LNCaP clone FGC (cell line): Measurements from ENCODE around the gene SPZ1.
"Not testable (repeated sequence)": the region's sequence is repeated elsewhere in the genome, so short reads cannot be mapped to it uniquely, and the experiment has no call there.

ENCODE experiments used
- DNase-seq: peaks from one replicate; pipeline ENCODE4 v3.0.0-alpha.2; 2011; ENCODE audit warnings: low read depth
- H3K4me3 ChIP-seq: 2 replicates; pipeline ENCODE4 v1.5.1; 2011; ENCODE audit warnings: mild to moderate bottlenecking, low read depth, low read length, control low read depth
- TF ChIP-seq, protein P1 (sequence below): IDR thresholded peaks from 2 replicates; pipeline ENCODE4 v1.5.1; 2012; ENCODE audit warnings: mild to moderate bottlenecking; ENCODE audit not compliant: control insufficient read depth, insufficient read depth; ENCODE audit errors: extremely low read depth

SPZ1 gene

DNA sequence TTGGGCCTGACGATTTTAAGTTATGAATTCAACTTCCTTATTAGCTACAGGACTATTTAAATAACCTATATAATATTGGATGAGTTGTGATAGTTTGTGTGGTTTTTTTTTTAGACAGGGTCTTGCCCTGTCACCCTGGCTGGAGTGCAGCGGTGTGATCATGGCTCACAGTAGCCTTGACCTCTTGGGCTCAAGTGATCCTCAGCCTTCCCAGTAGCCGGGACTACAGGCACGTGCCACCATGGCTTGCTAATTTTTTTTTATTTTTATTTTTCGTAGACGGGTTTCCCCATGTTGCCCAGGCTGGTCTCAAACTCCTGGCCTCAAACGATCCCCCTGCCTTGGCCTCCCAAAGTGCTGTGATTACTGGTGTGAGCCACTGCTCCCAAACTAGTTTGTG lies 17.6 kb downstream of the SPZ1 start:
- no peak for DNase-seq
- TF ChIP-seq, protein P1, sequence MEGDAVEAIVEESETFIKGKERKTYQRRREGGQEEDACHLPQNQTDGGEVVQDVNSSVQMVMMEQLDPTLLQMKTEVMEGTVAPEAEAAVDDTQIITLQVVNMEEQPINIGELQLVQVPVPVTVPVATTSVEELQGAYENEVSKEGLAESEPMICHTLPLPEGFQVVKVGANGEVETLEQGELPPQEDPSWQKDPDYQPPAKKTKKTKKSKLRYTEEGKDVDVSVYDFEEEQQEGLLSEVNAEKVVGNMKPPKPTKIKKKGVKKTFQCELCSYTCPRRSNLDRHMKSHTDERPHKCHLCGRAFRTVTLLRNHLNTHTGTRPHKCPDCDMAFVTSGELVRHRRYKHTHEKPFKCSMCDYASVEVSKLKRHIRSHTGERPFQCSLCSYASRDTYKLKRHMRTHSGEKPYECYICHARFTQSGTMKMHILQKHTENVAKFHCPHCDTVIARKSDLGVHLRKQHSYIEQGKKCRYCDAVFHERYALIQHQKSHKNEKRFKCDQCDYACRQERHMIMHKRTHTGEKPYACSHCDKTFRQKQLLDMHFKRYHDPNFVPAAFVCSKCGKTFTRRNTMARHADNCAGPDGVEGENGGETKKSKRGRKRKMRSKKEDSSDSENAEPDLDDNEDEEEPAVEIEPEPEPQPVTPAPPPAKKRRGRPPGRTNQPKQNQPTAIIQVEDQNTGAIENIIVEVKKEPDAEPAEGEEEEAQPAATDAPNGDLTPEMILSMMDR = no peak

DNA sequence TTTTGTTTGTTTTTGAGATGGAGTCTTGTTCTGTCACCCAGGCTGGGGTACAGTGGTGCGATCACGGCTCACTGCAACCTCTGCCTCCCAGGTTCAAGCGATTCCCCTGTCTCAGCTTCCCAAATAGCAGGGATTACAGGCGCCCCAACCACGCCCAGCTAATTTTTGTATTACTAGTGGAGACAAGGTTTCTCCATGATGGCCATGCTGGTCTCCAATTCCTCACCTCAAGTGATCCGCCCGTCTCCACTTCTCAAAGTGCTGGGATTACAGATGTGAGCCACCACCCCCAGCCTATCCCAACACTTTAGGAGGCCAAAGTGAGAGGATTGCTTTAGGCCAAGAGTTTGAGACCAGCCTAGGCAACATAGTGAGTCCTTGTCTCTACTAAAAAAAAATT lies 19.3 kb downstream of the SPZ1 start:
- no peak for DNase-seq
- no peak overlapping the region for H3K4me3 ChIP-seq
- TF ChIP-seq, protein P1 = no peak

More for the DNA sequence above, 17.6 kb downstream of the SPZ1 start:
- H3K4me3 ChIP-seq = no peak overlapping the region

DNA sequence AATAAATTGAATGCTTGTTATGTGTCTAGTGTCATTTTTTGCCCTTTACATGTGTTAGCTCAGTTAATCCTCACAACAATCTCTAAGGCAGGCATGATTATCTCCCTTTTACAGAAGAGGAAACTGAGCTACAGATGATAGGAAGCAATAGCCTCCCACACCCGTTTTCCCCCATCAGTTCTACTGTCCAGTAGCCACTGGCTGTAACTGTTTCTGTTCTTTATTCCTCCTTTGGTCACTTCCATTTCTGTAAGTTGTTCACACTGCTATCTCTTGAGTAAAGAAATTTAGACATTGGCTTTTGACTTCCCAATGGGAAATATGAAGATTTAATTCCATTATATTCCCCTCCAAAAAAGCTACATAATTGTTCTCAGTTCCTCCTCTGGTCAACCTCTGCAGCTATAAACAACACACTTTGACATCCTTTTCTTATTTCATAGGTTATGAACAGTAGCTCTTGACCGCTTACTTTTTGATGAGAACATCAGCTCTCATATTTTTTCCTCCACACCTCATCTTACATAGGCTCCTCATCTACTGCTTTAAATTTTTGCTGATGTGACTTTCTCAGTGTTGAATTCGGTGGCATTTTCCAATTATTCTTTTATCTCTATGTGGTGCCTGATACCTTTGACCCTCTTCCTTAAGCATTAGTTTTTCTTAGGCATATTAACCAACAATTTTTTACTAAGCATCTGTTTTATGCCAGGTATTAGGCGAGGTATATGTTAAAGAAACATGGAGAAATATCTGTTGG lies 21.4 kb downstream of the SPZ1 start:
- H3K4me3 ChIP-seq = no peak overlapping the region
- no peak for DNase-seq
- TF ChIP-seq, protein P1 = no peak

DNA sequence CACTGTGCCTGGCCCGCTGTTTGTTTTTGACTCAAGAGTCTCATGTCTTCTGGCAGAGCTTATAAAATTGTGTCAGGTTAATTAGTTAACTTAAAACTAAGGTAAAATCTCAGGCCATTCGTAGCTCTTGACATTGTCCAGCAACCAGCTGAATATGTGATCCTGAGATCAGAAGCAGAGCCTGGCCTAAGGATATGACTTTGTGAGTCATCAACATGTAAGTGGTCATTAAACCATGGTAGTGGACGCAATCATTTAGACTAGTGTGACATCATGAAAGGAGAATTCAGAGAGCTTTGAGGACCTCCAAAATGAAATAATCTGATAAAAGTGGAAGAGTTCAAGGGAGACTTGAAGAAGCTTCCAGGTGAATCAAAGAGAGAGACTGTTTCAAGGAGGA lies 23.3 kb downstream of the SPZ1 start:
- no peak overlapping the region for H3K4me3 ChIP-seq
- no peak for DNase-seq
- TF ChIP-seq, protein P1 = no peak

DNA sequence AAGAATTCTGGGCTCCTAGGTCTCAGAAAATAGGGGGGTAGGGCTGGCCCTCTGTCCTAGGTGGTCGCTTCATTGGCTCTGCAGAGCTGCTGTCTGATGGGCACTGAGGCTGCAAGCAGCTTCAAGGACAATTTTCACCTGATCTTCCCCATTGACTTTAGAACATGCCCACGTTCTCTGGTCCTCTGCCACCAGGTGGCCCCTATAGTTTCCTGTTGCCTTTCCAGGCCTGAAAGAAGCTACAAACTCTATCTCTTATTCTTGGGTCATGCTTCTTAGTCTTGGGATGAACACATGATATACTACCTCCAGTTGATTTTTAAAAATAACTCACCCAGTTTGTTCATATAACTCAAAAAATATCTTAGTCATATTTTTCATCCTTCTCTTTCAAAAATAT lies 26.3 kb downstream of the SPZ1 start:
- TF ChIP-seq, protein P1 = peak; percentile 40
- no peak overlapping the region for H3K4me3 ChIP-seq
- peak; percentile 21 for DNase-seq

DNA sequence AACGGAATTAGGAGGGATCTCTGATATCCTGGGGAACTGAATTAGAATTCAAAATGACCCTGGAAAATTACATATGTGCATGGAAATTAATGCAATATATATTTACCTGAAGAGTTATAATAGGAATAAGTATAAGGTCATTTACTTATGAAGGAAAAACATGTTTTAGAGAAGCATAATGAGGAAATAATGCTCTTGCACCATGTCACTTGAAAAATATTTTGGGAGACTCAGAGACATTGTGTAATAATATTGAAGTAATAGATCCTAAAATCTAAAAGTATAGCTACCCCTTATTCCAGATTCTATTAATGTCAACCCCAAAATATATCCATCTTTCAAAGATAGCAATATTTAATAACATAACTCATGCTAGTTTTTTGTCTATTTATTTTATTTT lies 28.4 kb downstream of the SPZ1 start:
- H3K4me3 ChIP-seq = no peak overlapping the region
- TF ChIP-seq, protein P1 = no peak
- no peak for DNase-seq

DNA sequence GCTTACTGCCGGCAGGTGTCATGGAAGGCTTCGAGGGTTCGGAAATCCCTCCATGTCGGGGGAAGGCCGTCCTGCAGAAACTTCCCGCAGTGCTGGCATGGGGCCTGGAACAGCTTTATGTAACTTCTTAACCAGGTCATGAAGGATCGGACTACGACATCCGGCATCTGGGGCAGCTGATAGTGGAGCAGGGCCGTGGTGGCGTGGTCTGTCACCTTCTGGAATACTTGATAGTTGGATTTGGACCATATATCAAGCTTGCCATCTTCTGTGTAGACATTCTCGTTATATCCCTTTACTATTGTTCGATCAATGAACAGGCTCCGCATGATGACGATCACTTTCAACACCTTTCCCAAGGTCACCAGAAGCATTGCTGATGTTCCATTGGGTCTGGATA lies 31.2 kb downstream of the SPZ1 start:
- DNase-seq, H3K4me3 ChIP-seq: not testable (repeated sequence)

DNA sequence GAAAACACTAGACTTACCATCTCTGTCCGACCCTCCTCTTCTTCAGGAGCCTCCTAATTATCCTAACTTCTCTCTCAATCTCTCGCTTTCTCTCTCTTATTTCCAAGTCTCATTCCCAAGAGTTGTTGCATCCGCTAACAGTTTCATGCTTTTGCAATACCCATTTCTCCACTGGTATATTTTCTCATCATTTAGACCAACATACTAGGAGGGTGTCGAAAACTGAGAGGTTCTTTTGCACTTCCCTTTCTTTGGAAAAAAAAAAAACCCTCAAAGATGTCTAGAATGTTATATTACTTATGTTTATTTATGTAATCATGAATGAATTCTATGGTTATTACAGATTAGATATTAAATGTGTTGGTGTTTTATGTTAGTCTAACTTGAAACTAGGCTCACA lies 35.9 kb downstream of the SPZ1 start:
- DNase-seq = no peak
- H3K4me3 ChIP-seq = no peak overlapping the region
- TF ChIP-seq, protein P1 = no peak
